Ovary (tissue), 9 donors: ENCODE measurements around the gene PPP1R9A. TPM values are rescaled to one million over a fixed set of nuclear protein-coding genes. Genes with fewer than 3 reads are reported as not detected.
A peak's percentile ranks its signal among the peaks of the same experiment; 100 is the strongest.

Source experiments
- DNase-seq, 5 donors: peaks; one replicate each; pipeline ENCODE4 v3.0.0-alpha.2; 2019 to 2020
- H3K27ac ChIP-seq, 2 donors: fragments of 200-600 bp; one replicate each; pipeline versions ENCODE4 v1.5.1 to v1.8.0; 2019 to 2022
- H3K27me3 ChIP-seq: fragments of 200-600 bp; one replicate; pipeline ENCODE4 v1.8.0; 2022
- H3K36me3 ChIP-seq: fragments of 200-600 bp; sonication (generic); one replicate; pipeline ENCODE4 v1.5.1; 2019
- H3K4me1 ChIP-seq: one replicate; pipeline ENCODE4 v1.8.1; 2013; ENCODE audit warnings: mild to moderate bottlenecking, moderate library complexity; ENCODE audit not compliant: insufficient read depth
- H3K4me3 ChIP-seq: fragments of 200-600 bp; sonication (generic); one replicate; pipeline ENCODE4 v1.5.1; 2017
- H3K9me3 ChIP-seq, 2 donors: fragments of 200-600 bp in 1 of 2; sonication (generic) in 1 of 2; one replicate each; pipeline versions ENCODE4 v1.5.1 to v1.8.1; 2013 to 2019; ENCODE audit warnings: mild to moderate bottlenecking in 1 of 2, moderate library complexity in 1 of 2
- EP300 ChIP-seq: sonication (generic); formaldehyde crosslinking; IDR thresholded peaks from one replicate; pipeline ENCODE4 v1.6.1; 2017; ENCODE audit warnings: antibody characterized with exemption
- POLR2A ChIP-seq: fragments of 450-650 bp; IDR thresholded peaks from one replicate; pipeline ENCODE4 v1.6.1; 2017; ENCODE audit warnings: antibody characterized with exemption, mild to moderate bottlenecking, moderate library complexity
- WGBS, 3 donors: extraction: QIAGEN DNeasy Blood & Tissue Kit in 1 of 3; methylation state at CpG; one replicate each; pipeline versions ENCODE4 v1.1.5 to v1.1.7; 2013 to 2017; 5-methylcytosine and 5-hydroxymethylcytosine counted together
- intact Hi-C, 4 donors: fragments of 100-400 bp; cut with DNase I; formaldehyde crosslinking; loops; one replicate each; pipeline versions ENCODE4 v1.11.0 to v1.15.1; 2022 to 2023
- polyA plus RNA-seq, 2 donors: library from polyadenylated mRNA; stranded (reverse); fragments of 200-250 nt in 1 of 2; fragments of 350-450 nt in 1 of 2; fragmentation: Illumina TruSeq in 1 of 2; extraction: RNeasy Lipid Tissue Mini Kit (QIAGEN cat#74804) in 1 of 2; gene quantifications; one replicate each; pipeline ENCODE4 v1.2.3, GENCODE V29; 2013 to 2014
- total RNA-seq, 7 donors: library from RNA; depleted of rRNA in 2 of 7; stranded (reverse); fragments of >200 nt in 2 of 7; fragmentation: NEBNext Ultra II Directional in 3 of 7; extraction: Animal tissue kit (Norgen Biotek cat#: 25700) in 3 of 7; gene quantifications; one replicate each; pipeline versions ENCODE4 v1.1.0 to v1.2.4, GENCODE V29; 2016 to 2023
- TF ChIP-seq, protein P1 (sequence below), 3 donors: fragments of 450-650 bp in 2 of 3; fragments of 200-600 bp in 1 of 3; IDR thresholded peaks; one replicate each; pipeline versions ENCODE4 v1.5.1 to v1.8.0; 2016 to 2022; ENCODE audit warnings: antibody characterized with exemption in 3 of 3, mild to moderate bottlenecking in 1 of 3
- donor health status: DM: no; HTN: no; CAD: no; lungs with moderate emphysema.
- donor health status: DM: no; HTN: no; CAD: no.
- donor health status: Bipolar disorder and iron deficiency.
- donor health status: DM: yes; HTN: yes; CAD: no.
- donor health status: DM: no; HTN: no; CAD: no.
- donor health status: DM: yes; HTN: yes; CAD: no.

PPP1R9A gene
- total and polyA plus RNA-seq, 9 donors, result 2.4 to 32.2 (median 11.2) TPM

DNA sequence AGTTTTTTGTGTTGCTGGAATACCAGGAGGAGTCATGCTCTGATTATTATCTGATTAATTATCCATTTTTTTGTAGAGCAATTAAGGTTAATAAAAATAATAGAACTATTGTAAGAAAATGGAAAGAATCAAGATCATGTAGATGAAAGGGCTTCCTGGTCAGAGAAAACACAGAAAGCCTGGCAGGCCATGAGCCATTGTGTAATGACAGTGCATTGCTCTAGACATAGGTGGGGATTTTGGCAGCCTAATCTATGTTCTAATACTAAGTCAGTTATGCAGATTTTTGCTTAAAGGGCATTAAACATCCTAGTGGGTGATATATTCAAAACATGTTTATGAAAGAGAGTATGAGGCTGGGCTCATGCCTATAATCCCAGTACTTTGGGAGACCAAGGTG is 198.2 kb downstream of the PPP1R9A start:
- Histone ChIP-seq H3K4me3 (no peak overlapping the region), H3K9me3 (no peaks in the 10 kb centered on the region), H3K27me3 (no peaks in the 10 kb centered on the region), H3K27ac (peak overlapping the region in 1 of 2 donors; percentile 38), H3K36me3 (no peaks in the 10 kb centered on the region), H3K4me1 (peaks cover 5% of the 10 kb centered on the region)
- no peak for TF ChIP-seq POLR2A
- TF ChIP-seq EP300, result no peak
- TF ChIP-seq, protein P1, sequence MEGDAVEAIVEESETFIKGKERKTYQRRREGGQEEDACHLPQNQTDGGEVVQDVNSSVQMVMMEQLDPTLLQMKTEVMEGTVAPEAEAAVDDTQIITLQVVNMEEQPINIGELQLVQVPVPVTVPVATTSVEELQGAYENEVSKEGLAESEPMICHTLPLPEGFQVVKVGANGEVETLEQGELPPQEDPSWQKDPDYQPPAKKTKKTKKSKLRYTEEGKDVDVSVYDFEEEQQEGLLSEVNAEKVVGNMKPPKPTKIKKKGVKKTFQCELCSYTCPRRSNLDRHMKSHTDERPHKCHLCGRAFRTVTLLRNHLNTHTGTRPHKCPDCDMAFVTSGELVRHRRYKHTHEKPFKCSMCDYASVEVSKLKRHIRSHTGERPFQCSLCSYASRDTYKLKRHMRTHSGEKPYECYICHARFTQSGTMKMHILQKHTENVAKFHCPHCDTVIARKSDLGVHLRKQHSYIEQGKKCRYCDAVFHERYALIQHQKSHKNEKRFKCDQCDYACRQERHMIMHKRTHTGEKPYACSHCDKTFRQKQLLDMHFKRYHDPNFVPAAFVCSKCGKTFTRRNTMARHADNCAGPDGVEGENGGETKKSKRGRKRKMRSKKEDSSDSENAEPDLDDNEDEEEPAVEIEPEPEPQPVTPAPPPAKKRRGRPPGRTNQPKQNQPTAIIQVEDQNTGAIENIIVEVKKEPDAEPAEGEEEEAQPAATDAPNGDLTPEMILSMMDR (IDR thresholded peaks at IDR 0.05), result no peak
- intact Hi-C loops, result no loop called here
- DNase-seq, result no peak

DNA sequence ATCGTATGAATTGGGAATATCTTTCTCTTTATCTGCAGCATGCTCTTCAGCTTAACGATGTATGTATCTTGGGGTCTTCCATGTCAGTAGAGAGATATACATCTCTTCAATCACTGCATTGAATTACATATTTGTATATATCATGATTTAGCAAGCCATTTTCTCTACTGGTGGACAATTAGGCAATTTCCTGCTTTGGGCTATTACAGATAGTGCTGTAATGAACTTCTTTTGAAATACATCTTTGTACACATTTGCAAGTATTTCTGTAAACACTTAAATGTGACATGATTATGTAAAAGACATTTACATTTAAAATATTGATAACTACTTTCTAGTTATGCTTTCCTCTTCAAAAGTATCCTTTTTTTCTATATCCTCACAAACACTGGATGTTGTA is 199.0 kb downstream of the PPP1R9A start:
- 93 to 95% (median 95%) methylated on average over 2 of the region's 2 CpGs for WGBS, 3 donors
- H3K27me3 ChIP-seq, result no peaks in the 10 kb centered on the region
- intact Hi-C loops, result no loop called here
- no peak overlapping the region for H3K4me3 ChIP-seq
- no peaks in the 10 kb centered on the region for H3K36me3 ChIP-seq
- H3K27ac ChIP-seq, result no peak overlapping the region
- DNase-seq, result no peak
- H3K9me3 ChIP-seq, result no peaks in the 10 kb centered on the region
- TF ChIP-seq EP300 (no peak), POLR2A (no peak)
- TF ChIP-seq, protein P1 (IDR thresholded peaks at IDR 0.05), result no peak
- peaks cover 5% of the 10 kb centered on the region for H3K4me1 ChIP-seq

DNA sequence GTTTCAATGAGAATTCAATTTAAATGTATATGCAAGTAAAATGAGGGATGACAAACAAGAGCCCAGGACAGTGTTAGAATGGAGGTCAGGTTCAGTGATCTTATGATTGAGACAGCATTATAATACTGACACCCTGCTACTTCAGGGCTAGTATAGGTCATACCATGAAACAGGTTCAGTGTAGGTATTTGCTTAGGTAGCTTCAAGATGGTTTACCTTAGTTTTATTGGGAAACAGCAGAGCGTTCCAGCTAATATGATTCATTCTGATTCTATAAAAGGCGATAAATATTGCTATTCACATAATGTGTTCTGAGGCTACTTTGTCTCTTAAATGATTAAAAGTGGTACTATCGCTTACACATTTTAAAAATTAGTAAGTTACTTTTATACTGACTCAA is 203.3 kb downstream of the PPP1R9A start:
- intact Hi-C loops, result no loop called here
- WGBS, 3 donors, result 94 to 97% (median 94%) methylated on average over 3 of the region's 3 CpGs
- H3K27ac ChIP-seq, result no peak overlapping the region

DNA sequence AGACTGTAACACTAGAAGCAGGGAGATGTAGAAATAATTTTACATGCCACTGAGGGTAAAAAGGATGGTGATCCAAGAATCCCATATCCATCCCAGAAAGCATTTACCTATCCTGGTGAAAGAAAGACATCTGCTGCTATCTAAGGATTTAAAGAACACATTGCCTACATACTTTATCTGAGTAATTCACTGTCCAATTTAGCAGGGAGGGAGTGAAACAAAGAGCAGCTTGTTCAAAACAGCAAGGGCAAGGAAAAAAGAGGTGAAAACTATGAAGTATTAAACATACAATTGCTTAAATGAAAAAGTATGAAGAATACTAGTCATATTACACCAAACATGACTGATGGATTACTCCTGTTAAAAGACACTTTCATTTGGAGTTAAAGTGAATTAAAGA is 206.2 kb downstream of the PPP1R9A start:
- Histone ChIP-seq H3K9me3 (no peaks in the 10 kb centered on the region), H3K4me1 (no peaks in the 10 kb centered on the region), H3K27ac (no peak overlapping the region), H3K36me3 (no peaks in the 10 kb centered on the region), H3K27me3 (no peaks in the 10 kb centered on the region), H3K4me3 (no peak overlapping the region)
- intact Hi-C loops, result no loop called here
- DNase-seq, result no peak
- TF ChIP-seq POLR2A (no peak), EP300 (no peak)
- TF ChIP-seq, protein P1 (IDR thresholded peaks at IDR 0.05), result no peak

More for the DNA sequence above, 203.3 kb downstream of the PPP1R9A start:
- no peak for DNase-seq
- no peaks in the 10 kb centered on the region for H3K36me3 ChIP-seq
- no peak for TF ChIP-seq POLR2A
- TF ChIP-seq, protein P1 (IDR thresholded peaks at IDR 0.05), result no peak
- no peak overlapping the region for H3K4me3 ChIP-seq
- no peaks in the 10 kb centered on the region for H3K27me3 ChIP-seq
- no peaks in the 10 kb centered on the region for H3K4me1 ChIP-seq
- no peaks in the 10 kb centered on the region for H3K9me3 ChIP-seq
